HG03469 (cell line): ENCODE measurements around the gene ST3GAL3.
A peak's percentile ranks its signal among the peaks of the same experiment; 100 is the strongest.

Source experiments
- ATAC-seq: cut with Tn5 transposase; IDR thresholded peaks from one replicate; pipeline ENCODE4 v1.9.1; 2021; ENCODE audit warnings: mild to moderate bottlenecking, moderate library complexity, moderate number of reproducible peaks; ENCODE audit not compliant: unreplicated experiment

The ST3GAL3 gene

GRCh38 chr1:43935711-43936427 is 228.5 kb downstream of the ST3GAL3 start:
- no peak for ATAC-seq

DNA sequence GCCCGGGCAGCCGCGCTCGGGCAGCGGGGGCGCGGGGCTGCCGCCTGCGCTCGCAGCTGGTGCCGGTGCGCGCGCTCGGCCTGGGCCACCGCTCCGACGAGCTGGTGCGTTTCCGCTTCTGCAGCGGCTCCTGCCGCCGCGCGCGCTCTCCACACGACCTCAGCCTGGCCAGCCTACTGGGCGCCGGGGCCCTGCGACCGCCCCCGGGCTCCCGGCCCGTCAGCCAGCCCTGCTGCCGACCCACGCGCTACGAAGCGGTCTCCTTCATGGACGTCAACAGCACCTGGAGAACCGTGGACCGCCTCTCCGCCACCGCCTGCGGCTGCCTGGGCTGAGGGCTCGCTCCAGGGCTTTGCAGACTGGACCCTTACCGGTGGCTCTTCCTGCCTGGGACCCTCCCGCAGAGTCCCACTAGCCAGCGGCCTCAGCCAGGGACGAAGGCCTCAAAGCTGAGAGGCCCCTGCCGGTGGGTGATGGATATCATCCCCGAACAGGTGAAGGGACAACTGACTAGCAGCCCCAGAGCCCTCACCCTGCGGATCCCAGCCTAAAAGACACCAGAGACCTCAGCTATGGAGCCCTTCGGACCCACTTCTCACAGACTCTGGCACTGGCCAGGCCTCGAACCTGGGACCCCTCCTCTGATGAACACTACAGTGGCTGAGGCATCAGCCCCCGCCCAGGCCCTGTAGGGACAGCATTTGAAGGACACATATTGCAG is 229.3 kb downstream of the ST3GAL3 start:
- ATAC-seq = no peak

DNA sequence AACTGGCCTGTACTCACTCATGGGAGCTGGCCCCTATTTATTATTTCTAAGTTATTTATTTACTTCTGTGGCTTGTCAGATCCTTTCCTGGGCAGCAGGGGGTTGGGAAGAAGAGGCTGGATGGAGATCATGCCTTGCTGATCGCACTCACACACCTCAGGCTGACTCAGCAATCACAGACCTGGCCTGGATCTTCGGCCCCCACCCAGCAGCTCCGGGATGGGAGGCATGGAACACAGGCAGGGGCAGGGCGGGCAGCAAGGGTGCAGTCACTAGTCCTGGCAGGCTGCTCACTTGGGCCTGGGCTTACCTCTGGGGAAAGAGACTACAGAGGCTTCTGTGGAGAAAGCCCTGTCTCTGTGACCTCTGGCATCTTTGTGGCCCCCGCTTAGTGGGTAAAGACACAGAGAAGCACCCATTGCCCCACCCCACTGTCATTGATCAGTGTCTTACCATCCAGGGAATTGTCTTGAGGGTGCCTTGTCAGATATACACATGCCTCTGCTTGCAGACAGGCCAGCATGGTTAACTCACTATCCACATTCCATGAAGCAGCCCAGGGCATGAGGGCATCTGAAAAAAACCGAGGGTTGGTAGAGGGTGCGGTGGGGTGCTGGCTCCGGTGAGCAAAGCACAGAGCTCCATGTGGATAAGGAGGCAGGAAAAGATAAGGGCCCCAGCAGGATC is 230.0 kb downstream of the ST3GAL3 start:
- no peak for ATAC-seq

DNA sequence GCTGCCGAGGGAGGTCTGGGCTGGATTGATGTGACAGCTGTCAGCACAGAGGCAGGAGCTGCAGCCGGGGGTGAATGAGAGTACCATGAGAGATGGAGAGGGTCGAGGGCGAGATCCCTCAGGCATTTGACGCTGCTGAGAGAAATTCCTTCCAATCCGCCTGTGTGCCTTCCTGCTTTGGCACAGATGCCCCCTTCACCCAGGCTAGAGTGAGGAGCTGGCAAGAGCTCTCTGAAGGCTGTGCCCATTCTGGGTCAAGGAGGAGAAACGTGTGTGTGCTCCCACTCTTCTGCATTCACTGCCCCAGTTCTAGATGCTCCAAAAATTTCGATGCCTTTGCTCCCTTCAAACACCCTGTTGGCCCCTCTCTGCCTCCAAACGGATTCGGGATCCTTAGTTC is 231.0 kb downstream of the ST3GAL3 start:
- ATAC-seq = no peak

- ATAC-seq = no peak
Measured at GRCh38 chr1:43938892-43939587, 231.7 kb downstream of the ST3GAL3 start.

- no peak for ATAC-seq
Measured at GRCh38 chr1:43942411-43942810, 235.1 kb downstream of the ST3GAL3 start.

GRCh38 chr1:43944860-43945259 is 237.5 kb downstream of the ST3GAL3 start:
- no peak for ATAC-seq

DNA sequence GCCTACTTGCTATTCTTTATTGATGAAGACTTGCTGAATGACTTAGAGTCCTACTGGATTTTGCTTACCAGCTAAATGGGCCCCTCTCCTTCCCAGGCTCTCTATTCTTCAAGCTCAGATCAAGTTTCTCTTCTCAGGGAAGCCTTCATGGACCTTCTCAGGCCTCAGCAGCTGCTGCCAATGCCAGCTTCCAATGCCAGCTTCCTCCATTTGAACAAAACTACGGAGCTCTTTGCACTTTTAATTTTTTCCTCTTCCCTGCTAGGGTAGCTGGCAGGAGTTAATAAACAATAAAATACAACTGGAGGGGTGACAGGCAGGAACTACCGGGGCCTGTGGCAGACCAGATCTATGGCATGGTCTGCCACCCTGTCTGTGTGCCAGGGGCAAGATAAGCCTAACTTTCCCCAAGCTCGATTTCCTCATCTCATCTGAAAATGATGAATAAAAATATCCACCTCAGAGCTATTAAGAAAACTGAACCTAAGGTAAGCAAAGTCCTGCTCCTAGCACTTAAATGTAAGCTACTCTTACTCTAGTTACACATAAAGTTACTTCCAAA is 238.4 kb downstream of the ST3GAL3 start:
- ATAC-seq = no peak

DNA sequence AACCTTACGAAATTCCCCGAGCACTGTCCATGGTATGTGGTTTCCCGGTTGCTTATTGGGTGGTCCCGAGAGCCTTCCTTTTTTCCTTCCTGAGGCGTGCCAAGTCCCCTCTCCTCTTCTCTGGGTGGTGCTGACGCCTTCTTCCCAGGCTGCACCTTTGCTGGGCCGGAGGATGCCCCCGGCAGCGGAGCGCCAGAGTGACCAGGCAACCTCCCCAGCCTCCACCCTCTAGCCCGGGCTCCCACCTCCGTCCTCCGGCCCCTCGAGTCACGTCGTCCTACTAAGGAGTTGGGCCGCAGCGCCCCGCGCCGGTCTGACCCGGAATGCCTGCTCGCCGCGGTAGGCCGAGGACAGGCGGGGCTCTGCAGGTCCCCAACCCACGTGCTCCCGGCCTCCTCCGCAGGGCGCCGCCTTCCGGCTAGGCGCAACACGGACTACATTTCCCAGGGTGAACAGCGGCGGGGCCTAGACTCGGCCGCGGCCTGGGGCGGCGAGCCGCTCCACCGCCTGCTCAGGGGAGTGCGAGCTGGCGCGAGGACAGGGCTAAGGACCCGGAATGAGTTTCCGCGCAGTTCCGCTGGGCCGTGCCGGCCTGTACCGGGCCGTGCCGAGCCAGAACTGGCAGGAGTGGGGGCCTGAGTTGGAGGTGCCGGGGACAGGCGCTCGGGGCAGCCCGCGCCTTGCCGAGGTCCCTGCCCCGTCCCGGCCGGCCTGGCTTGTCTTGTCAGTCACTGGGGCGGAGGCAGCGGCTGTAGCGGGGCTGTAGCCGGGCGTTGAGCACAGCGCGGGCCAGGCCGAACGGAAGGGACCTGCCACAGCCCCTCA is 239.1 kb downstream of the ST3GAL3 start, which contains the start of gene IPO13:
Gene IPO13, plus strand, starts transcription at position 715 of the 825 bp plus-strand sequence. CDS start 651 bp downstream, outside the sequence.
- ATAC-seq = peak; percentile 85

DNA sequence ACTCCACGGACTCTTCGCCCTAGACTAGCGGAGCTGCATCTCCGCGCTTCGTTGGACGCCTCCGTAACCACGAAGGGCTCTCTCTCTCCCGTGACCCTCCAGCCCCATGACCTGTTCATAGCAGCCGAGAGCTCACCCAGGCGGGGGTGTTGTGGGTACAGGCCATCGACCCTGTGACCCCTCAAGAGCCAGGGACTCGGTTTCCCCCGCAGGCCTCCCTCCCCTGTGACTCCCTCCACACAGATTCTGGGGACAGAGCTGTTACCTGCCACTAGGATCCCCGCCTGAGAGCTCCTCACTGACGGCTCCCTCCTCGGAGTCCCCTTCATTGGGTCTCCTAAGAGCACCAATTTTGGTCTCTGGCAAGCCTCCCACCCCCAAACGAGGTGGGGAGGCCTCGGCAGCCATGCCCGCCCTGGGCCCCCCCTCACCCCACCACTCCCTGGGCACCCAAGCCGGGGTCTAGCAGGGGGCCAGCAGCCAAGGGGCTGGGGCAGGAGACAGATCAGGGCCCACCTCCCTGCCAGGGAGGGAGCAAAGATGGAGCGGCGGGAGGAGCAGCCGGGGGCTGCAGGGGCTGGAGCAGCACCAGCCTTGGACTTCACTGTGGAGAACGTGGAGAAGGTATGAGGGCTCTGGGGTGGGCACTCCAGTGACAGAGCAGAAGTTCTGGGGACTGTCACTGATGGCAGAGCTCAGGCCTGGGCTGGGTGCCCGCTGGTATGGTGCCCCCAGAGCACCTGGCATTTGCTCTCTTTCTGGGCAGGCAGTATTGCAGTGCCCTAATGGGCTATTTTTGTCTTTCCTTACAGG is 239.9 kb downstream of the ST3GAL3 start:
- ATAC-seq = no peak

GRCh38 chr1:43947874-43948437 is 240.6 kb downstream of the ST3GAL3 start:
- ATAC-seq = no peak

GRCh38 chr1:43949678-43950077 is 242.3 kb downstream of the ST3GAL3 start:
- ATAC-seq = no peak

GRCh38 chr1:43951021-43951985 is 244.0 kb downstream of the ST3GAL3 start:
- no peak for ATAC-seq

DNA sequence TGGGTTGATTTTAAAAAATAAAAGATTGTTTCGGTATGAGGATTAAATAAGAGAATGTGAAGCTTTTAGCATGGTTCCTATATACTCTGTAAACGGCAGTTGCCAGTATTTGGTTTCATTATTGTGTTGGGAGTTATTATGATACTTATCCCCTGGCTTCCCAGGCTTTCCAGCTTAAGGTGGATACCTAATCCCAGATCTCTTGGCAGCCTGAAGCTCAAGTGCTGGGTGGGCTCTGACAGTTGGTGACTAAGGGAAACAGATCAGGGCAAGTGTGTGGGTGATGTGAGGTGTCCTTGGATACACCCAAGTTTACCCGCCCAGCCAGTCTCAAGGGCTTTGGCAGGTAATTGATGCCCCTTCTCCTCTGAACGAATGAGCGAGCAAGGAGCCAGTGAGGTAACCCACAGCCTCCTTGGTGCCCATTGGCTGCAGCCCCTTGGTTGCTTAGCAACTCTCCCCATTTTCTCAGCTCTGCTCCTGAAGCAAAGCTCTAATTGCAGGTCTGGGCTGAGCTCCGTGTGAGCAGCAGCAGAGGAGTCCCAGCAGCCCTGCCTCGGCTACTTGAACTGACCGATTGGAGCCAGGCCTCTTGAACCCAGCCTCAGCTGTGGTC is 245.5 kb downstream of the ST3GAL3 start:
- no peak for ATAC-seq

GRCh38 chr1:43953361-43953760 is 246.0 kb downstream of the ST3GAL3 start:
- no peak for ATAC-seq

- no peak for ATAC-seq
Measured at GRCh38 chr1:43954036-43954435, 246.7 kb downstream of the ST3GAL3 start.

DNA sequence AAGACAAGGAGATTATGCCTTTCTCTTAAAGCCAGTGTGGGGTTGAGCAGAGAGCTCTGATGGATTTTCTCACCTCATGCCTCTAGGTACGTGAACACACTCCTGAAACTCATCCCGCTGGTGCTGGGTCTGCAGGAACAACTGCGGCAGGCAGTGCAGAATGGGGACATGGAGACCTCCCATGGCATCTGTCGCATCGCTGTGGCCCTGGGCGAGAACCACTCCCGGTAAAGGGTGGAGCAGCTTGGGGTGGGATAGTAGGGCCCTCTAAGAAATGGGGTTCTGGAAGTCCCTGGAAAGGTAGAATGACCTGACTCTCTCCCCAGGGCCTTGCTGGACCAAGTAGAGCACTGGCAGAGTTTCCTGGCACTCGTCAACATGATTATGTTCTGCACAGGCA is 248.9 kb downstream of the ST3GAL3 start:
- no peak for ATAC-seq
